Stimulated activated CD8-positive, alpha-beta memory T cell treated with anti-CD3 and anti-CD28 coated beads, Interleukin-2, amount 100 ng/mL, for 48 hours (primary cell): ENCODE data around the gene GRIK2.
"Not testable (repeated sequence)": the region's sequence is repeated elsewhere in the genome, so short reads cannot be mapped to it uniquely, and the experiment has no call there.

Experiments
- DNase-seq, 2 donors: peaks; one replicate each; pipeline ENCODE4 v3.0.0-alpha.2; 2020; ENCODE audit warnings: low read depth in 2 of 2

Gene GRIK2

DNA sequence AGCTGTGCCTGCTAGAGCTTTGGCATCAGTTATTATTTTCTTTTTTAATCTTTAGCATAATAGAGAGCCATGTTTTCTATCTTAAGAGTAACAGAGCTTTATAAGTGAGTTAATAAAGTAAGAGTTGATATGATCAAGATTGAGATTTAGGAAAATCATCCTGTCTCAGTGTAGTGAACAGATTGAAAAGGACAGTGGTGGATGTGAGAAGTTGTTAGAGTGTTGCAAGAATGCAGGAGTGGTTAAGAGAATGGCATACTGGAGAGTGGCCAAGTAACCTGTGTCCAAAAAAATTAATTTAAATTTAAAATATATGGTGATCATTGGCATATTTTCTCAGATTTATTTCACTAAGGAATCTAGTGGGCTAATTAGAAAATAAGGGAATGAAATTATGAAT lies 629.3 kb downstream of the GRIK2 start:
- no peak for DNase-seq

DNA sequence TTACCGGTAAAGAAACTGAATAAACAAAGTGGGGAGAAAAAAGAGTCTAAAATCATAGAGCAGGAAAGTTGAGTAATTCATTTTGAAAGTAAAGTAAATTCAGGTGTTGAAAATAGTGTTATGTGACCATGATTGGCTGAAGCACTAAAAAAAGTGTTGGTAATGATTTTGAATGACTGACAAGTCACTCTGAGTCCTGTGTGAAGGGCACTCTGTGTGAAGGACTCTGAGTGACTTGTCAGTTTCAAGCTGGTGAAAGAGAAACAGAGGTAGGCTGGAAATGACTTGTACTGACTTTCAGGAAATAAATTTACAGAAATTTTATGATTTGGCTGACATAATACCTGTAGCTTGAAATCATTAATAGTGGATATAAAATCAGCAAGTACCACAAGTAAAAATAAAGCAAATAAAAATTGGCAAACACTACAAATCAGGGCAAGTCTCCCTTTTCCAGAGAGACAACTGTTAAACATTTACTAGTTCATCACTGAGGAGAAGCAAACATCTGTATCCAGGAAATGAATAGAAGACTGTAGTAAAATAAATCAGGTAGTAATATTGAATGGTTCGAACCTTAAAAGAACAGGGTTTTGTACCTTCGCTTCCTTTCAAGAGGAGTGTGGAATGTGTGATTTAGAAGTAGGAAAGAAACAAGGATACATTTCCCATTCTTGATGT lies 630.6 kb downstream of the GRIK2 start:
- no peak for DNase-seq

DNA sequence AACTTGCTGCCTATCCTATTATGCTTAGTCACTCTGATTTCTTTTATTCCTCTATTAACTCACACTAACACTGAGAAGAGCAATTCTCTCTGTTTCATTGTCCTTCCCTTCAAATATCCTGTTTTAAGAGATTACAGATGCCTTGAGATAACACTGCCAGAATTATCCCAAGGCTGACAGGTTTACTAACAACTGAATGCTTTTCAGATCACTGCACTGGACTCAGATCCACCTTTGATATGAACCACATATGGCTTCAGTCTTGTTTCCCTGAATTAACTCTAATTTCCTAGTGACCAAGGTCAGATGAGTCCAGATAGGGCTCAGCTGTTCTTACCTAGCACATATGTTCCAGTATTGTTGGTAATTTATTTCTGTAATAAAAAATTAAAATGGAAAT lies 633.1 kb downstream of the GRIK2 start:
- DNase-seq, result no peak

DNA sequence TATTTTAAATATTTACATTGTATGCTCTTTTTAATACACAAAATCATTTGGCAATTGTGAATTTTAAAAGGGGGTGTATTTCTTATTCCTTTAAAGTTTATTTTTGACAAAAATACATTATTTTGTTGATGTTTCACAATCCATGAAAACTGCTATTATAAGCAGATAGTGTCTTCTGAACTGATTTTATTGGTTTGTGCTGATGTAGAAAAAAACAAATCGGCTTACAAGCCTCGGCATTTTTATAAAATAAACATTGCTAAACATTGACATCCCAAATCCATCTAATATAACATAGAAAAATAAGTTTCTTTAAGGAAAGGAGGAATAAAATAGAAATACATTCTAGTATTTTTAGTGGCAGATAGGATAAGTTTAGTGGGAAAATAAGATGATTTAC lies 634.7 kb downstream of the GRIK2 start:
- DNase-seq, result no peak

DNA sequence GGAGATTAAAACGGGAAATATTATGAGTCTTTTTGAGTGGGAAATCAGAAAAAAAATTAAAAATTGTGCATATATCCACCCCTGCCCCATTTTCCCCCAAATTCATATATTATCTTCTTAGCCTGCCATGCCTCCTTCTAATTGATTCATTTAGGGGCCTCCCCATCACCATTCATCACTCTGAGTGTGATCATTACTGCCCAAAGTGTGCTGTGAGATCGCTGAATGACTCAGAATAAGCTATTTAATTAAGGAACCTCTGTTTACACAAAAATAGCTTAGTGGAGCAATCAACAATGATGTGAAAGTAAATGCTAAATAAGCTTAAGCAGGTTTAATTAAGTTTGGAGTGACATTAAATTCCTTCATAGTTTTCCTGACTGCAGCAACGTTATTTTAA lies 645.5 kb downstream of the GRIK2 start:
- DNase-seq, result no peak

DNA sequence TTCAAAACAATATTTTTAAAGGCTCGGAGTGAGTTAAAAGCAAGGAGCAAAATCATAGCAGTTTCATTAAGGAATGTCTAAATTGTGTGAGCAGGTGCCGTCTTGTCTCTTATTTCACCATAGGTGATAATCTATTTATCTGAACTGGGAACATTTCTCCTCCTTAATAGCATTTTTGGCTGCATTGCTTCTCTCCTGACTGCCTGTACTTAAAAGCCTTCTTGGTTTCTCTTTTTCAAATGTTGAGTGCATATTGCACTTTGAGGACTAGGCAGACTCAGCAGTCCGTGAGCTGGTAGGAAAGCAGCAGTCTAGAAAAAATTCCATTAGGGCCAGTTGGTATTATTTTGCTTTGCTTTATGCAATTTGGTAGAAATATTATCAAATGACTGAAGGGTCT lies 645.9 kb downstream of the GRIK2 start:
- DNase-seq, result no peak

DNA sequence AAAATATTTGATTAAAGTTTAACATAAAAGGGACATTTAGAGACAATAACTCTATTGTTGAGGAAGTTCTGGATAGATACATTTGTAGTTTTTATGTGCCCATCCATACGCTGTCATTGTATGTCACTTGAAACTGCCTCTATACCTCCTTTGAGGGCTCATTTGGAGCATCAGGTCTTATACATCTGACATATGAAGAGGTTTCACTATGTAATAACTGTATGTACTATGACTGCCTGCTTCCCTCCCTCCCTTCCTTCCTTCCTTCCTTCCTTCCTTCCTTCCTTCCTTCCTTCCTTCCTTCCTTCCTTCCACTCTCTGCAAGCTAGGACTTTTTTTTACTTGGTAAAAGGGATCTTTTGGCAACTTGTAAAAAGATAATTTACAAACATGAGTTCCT lies 657.5 kb downstream of the GRIK2 start:
- DNase-seq, result no peak

DNA sequence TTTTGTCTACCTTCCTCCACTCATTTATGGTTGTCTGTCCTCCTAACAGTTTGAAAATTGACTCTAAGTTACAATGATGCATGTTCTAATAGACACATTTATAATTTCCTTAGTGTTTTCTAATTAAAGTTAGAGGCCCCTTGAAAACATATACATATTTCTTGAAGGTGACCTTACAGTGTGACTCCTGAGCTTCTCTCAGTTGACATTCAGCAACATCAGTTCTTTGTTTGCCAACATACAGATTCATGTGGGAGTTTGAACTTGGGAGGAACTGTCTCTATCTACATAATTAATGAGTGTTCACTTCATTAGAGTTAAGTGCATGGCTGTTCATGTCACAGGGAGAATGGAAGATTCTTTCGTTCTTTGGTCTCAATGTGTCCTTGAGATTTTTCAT lies 658.2 kb downstream of the GRIK2 start:
- DNase-seq, result no peak

DNA sequence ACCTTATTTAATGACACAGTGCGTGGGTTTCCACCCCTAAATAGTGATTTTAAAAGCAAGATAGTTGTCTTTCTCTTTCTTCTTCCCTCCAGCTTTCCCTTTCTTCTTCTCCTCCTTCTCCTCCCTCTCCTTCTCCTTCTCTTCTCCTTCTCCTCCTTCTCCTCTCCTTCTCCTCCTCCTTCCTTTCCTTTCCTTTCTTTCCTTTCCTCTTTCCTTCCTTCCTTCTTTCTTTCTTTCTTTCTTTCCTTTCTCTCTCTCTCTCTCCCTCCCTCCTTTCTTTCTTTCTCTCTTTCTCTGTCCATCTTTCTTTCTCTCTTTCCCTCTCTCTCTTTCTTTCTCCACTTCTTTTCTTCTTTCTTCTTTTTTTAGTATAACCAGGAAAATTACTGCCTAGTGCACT lies 670.6 kb downstream of the GRIK2 start:
- no peak for DNase-seq

DNA sequence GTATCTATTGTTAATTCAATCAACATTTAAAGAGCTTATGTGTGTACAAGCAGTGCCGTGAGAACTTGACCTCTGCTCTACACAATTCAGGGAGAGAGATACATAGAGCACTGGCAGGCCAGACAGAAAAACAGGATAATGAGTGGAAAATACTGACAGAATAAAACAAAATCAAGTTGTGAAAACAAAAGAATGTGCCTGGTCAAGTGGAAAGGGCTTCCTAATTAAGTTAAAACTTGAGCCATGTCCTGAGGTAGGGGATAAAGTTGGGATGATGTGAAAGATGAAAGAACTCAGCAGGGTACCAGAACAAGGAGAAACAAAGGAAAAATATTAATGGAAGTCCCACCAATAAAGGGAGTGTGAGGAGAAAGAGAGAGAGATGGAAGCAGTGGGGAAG lies 672.8 kb downstream of the GRIK2 start:
- no peak for DNase-seq

DNA sequence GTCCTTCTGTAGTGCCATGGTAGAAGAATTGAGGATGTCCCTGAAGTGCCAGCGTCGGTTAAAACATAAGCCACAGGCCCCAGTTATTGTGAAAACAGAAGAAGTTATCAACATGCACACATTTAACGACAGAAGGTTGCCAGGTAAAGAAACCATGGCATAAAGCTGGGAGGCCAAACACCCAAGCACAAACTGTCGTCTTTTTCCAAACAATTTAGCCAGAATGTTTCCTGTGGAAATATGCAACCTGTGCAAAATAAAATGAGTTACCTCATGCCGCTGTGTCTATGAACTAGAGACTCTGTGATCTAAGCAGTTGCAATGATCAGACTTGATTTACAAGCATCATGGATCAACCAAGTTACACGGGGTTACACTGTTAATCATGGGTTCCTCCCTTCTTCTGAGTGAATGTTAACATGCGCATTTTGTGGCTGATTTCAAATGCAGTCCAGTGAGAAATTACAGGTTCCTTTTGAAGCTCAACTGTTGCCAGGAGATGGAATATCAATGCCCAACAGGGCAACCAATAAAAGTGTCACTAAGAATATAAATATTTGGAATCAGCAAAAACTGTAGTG lies 674.9 kb downstream of the GRIK2 start:
- no peak for DNase-seq

DNA sequence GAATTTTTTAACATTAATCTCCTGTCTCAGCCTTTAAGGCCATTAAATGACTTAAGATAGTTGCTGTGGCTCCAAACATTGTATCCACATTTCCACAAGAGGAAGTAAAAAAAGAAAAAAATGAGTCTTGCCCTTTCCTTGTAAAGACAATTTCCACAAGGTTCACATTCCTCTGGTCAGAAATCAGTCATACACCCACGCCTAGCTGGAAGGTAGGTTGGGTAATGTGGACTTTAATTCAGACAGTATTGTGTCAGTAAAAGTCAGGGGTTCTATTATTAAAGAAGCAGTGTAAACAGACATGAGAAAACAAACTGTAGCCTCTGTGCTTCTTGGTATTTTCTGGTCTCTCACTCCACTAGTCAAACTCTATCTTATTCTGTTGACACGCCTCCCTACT lies 682.0 kb downstream of the GRIK2 start:
- DNase-seq, result no peak

DNA sequence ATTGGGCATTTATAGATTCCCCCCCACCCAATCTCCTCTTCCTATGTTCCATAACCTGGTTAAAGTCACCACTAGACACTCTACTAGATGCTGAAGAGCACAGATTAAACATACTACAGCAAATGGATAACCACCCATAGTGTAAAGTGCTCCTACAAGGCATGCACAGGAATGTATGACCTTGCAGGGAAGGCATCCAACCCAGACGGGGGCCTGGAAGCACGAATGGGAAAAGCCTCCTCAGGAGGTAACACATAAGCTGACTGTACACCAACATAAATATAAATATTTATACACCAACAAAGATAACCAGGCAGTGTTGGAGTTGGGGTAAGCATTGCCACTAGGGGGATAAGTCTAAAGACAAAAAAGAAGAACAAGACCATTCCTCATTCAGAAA lies 691.7 kb downstream of the GRIK2 start:
- DNase-seq, result no peak

DNA sequence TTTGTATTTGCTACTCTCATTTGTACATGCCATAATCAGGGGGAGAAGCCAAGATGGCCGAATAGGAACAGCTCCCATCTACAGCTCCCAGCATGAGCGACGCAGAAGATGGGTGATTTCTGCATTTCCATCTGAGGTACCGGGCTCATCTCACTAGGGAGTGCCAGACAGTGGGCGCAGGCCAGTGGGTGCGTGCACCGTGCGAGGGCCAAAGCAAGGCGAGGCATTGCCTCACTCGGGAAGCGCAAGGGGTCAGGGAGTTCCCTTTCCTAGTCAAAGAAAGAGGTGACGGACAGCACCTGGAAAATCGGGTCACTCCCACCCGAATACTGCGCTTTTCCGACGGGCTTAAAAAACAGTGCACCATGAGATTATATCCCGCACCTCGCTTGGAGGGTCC lies 694.7 kb downstream of the GRIK2 start:
- DNase-seq, result not testable (repeated sequence)

DNA sequence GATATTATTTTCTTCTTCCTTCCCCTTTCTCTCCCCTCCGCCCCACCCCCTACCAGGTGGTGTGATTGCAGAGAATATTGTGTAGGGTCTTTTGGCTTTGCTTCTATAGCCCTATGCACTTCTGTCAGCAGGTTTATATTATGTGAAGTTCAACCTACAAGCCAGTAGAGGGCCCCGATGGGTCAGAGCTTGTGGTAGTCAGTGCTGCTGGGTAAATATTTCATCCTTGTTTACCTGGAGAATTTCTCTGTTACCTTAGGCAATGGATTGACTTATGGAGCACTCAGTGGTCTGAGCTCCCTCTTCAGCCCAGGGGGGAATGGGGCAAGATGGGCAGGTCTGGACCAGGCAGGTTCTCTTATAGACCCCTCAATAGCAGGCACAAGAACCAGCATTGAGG lies 720.9 kb downstream of the GRIK2 start:
- no peak for DNase-seq

DNA sequence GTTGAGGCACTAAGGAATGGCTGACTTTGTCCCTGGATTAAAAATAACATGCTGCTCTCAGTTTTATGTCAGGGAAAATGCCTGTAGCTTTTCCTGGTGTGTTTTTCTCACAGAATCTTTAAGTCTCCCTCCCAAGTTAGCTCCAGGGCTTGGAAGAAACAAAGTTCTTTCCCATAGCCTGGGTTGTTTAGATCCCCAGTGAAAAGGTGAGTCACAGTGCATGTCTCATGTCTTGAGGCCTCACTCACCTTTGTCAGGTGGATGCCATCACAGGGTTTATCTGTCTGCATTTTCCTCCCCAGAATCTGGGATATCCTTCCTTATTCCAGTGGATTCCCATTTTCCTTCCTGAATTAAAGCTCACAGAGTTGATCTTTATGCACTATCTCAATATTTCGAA lies 722.4 kb downstream of the GRIK2 start:
- no peak for DNase-seq

DNA sequence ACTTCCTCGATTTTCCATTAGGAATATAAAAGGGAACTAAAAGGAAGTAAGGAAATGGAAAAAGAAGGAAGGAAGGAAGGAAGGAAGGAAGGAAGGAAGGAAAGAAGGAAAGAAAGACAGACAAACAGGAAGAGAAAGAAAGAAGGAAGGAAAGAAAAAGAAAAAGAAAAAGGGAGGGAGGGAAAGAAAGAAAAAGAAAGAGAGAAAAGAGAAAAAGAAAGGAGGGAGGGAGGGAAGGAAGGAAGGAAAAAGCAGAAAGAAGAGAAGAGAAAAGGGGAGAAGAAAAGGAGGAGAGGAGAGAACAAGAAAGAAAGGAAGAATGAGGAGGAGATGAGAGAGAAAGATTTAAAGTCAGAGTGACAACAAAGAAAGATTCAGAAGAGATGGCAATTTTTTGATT lies 724.5 kb downstream of the GRIK2 start:
- DNase-seq, result no peak
